NCI-H748 treated with DMSO at 0.1 percent for 48 hours (cell line): ENCODE measurements around the gene CCSAP.

Experiments
- DNase-seq: peaks from one replicate; lab custom pipeline; 2025; lab: John Stamatoyannopoulos, UW

CCSAP gene

GRCh38 chr1:229286099-229286766, 56.6 kb downstream of the CCSAP start:
- DNase-seq: no peak

DNA sequence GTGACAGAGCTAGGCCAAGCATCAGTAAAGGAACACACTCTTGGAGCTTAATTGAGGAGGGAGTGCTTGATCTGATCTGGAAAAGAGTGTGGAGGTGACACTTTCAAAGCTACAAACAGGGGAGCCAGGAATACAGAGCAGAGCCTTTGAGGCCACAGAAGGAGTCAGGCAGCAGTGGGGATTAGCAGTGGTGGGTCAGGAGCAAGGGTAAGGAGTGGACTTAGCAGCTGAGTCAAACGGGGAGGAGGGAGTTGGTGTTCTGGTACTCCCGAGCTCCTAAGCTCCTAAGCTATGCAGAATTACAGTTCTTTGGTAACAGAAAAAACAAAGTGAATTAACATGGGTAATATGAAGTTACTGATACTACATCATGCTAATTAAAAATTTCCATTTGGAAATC, 57.4 kb downstream of the CCSAP start:
- no peak for DNase-seq

- no peak for DNase-seq
These were observed 58.0 kb downstream of the CCSAP start for GRCh38 chr1:229284887-229285286.

- no peak for DNase-seq
These were observed 59.6 kb downstream of the CCSAP start for GRCh38 chr1:229283183-229283611.

GRCh38 chr1:229282295-229282823, 60.5 kb downstream of the CCSAP start:
- DNase-seq: no peak

DNA sequence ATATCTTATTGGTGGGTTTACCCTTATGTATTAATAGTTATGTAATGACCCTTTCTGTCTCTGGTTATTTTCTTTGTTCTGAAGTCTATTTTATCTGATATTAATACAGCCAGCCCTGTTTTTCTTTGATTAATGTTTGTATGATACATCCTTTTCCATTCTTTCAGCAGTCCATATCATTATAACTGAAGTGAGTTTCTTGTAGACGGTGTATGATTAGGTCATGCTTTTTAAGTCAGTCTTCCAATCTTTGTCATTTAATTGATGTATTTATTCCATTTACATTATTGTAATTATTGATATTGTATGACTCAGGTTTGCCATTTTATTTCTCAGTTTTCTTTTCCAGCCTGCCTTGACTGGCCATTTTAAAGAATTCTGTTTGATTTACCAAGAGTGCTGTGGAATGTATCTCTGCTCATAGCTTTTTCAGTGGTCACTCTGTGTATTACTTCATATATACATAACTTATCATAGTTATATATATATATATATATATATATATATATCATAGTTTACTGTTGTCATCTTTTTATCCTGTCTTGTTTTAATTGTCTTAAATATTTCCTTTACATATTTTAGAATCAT, 61.4 kb downstream of the CCSAP start:
- no peak for DNase-seq

DNA sequence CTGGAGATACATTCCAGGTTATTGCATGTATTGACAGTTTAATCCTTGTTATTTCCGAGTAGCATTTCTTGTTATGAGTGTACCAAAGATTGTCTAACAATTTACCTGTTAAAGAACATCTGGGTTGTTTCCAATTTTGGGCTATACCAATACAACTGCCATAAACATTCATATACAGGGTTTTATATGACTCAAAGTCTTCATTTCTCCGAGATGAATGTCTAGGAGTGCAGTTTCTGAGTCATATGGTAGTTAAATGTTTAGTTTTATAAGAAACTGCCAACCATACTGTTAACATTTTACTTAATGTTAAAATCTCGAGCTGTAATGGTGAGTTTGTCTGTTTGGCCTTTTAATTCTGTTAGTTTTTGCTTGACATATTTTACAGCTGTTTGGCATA, 61.9 kb downstream of the CCSAP start:
- no peak for DNase-seq

DNA sequence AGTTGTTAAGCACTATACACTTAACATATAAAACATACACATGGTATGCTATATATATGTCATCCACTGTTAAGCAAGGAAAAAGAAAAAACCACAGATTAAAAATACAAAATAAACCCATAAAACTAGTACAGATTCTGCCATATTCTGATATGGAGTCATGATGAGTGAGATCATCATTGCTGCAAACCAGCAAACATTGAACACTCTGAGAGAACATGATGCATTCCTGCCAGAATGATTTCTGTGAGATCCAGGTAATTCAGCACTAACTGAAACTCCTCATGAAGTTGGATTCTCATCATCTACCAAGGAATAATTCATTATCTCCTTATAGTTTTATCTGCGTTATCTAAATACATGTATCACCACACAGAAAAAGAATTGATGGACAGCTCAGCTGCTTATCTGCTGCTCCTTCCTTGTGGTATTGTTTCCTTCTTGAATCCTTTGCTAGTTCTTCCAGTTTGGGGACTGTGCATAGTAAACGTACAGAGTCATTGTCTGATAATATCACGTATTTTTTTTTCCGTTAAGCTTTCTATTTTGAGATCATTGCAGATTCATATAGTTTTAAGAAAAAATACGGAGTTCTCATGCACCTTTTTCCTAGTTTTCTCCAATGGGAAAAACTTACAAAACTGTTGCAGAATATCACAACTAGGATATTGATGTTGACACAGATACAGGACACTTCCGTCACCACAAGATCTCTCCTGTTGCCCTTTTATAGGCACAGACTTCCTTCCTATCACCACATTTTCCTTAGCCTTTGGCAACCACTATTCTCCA, 62.6 kb downstream of the CCSAP start:
- no peak for DNase-seq

GRCh38 chr1:229279242-229279641, 63.6 kb downstream of the CCSAP start:
- no peak for DNase-seq

DNA sequence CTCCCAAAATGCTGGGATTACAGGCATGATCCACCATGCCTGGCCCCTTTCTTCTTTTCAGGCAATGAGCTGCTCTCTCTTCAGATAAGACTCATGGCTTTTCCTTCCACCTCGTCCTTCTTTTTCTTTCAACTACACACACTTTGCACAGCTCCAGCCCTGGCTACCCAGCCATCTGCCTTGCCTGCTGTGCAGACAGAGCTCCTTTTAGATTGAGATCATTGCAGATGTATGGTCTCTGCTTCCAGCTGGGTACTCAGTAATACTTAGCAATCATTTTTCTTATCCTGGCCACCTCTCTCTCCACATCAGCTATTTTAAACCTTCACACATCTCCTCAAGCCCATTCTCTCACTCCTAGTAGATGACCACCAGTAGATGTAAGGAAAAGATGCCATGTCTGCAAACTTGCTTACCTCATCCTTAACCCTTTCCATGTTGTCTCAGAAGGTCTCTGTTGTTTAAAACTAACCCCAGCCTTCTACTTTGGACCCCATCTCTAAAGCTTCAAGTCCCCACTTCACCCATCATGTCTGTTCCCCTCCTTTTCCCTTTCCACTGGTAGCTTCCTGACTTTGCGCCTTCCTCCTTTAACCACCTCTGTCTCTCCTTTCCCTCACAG, 64.6 kb downstream of the CCSAP start:
- DNase-seq: no peak

GRCh38 chr1:229275005-229275404, 67.8 kb downstream of the CCSAP start:
- no peak for DNase-seq

DNA sequence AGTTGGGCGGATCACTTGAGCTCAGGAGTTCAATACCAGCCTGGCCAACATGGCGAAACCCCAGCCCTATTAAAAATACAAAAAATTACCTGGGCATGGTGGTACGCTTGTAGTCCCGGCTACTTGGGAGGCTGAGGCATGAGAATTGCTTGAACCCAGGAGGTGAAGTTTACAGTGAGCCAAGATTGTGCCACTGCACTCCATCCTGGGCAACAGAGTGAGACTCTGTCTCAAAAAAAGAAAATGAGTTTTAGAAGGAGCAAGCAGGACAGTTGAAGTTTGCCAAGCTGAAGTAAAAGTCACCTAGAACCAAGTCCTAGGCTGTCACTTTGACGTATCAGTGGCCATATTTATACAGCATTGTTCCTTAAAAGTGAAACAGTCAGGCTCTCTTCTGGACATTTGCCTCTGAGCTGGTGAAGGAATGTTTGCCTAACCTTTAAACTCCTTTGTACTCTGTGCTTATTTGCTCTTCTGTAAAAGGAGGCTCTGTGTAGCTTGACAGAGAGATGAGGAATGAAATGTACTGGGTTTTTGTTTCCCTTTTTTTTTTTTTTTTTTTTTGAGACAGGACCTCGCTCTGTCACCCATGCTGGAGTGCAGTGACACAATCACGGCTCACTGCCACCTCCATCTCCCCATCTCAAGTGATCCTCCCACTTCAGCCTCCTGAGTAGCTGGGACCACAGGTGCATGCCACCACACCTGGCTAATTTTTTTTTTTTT, 69.2 kb downstream of the CCSAP start:
- no peak for DNase-seq

DNA sequence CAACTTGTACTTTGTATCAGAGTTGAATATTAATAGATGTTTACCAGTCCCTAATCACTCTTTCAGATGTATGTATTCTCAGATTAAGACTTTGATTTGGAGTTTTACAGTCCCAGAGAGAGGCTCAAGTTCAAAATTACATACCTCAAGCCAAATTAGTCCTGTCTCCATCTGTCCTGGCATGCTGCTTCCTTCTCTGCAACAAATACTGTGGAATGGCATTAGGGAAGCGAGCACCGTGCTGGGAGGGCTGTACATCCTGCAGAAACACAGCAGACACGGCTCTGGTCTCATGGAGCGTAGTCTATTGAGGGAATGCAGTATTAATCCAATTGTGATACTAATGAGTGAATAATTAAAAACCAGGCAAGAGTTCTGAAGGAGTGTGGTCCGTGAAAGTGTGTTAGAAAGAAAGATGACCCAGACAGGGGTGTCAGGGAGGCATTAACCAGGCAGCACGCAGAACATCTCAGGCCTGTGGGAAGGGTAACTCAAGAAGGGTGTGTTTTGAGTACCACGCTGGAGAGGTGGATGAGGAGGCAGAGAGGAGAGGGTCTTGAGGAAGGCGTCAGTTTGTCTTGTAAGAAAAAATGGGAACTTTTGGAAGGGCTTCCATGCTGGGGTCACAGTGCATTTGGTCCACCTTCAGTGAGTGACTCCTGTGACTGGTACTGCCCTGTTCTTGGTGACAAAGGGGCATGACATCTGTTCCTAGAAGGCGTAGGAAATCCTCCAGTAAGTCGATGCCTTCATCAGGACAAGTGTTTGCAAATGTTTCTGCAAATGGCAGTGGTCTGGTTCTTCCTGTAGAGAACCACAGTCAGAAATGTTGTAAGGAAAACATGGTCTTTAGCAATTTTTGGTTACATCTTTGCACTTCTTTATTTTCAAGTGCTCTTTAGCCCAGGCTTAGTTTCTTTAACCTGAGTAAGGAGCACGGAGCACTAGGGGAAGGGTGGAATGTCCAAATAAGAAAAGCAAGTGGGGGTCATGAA, 70.4 kb downstream of the CCSAP start:
- DNase-seq: no peak

DNA sequence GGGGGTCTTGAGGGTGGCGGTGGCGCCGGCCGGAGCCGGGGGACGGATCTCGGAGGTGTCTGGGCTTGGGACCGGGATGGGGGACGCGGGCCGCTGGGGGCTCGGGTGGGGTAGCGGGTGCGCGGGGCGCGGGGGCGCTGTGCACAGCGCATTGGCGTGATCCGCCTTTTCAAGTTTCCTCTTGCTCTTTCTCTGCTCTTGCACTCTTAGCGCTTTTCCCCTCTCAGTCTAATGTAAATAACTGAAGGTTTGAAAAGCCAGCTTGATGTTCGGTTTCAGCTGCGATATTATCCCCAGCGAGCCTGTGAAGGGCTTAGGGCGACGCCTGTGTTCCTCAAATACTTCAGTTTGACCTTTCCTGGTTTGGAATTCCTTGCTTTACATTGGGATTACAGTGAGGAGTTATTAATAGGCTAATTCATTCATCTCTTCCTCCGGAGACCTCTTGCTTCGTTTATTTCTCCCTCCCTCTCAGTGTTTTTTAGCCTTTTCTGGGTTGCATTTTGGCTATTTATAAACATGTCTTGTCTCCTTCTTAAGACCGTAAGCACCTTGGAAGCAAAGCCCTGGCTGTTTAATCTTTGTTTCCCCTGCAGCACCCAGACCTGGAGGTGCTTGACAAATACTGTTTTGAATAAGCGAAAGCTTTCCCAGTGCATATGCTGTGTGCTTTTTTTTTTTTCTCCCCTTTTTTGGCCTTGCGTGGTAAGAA, 71.2 kb downstream of the CCSAP start:
- no peak for DNase-seq
